Forelimb muscle (tissue), 1 donor: ENCODE measurements around the gene HSD11B2. TPM values are rescaled to one million over a fixed set of nuclear protein-coding genes. Genes with fewer than 3 reads are reported as not detected.

Experiments
- DNase-seq: peaks from one replicate; pipeline ENCODE4 v3.0.0-alpha.2; 2013; ENCODE audit warnings: low read depth
- polyA plus RNA-seq: library from polyadenylated mRNA; unstranded; fragments of 120-200 nt; gene quantifications from one replicate; pipeline ENCODE4 v1.2.1, GENCODE V29; 2013; ENCODE audit not compliant: insufficient read length

The HSD11B2 gene
- polyA plus RNA-seq, 1 donor, result 11.1 TPM

DNA sequence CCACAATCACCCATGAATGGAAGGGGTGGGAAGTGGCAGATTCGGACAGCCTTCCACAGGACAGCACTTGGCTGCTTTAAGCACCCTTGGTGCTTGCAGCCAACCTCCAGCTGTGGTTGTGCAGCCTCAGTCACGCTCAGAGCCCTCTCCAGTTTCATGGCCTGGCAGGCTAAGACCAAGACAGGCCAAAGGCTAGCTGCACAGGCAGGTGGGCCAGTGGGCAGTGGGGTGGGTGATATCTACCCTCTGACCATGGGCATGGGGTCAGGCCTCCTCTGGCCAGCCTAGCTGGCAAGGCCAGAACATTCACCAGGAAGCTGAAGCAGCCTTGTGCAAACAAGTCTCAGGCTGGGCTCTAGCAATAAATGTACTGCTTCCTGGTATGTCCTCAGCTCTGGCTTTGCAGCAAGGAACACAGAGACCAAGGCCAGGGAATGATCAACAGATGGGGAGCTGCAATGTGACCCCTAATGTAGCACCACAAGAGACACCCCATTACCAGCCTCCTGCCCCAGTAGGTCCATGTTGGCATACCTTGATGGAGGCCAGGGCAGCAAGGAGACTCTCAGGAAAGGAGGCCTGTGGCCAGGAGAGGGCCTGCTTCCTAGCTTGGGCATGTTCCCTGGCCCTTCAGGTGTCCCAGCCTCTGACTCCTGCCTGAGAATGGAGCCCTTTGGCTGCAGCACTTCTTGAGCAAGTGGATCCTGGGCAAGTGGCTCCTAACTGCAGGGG lies 20.9 kb downstream of the HSD11B2 start:
- no peak for DNase-seq

- no peak for DNase-seq
Measured at GRCh38 chr16:67454104-67454503, 23.2 kb downstream of the HSD11B2 start.

DNA sequence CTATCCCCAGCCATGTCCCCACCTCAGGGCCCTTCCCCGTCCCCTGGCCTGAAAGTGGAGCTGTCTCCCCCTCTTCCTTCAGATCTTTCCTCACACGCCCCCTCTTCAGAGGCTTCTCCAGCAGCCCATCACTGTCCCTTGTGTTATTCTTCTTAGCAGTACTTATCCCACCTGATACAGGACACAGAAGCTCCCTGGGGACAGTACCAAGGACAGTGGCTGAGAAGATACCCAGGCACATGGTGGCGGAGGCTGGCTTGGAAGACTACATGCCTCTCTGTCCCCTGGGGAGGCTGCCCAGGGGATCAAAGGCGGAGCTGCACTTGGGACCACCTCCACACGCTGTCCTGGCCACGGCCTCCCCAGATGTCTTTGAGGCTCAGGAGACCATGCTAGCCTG lies 23.9 kb downstream of the HSD11B2 start:
- no peak for DNase-seq

DNA sequence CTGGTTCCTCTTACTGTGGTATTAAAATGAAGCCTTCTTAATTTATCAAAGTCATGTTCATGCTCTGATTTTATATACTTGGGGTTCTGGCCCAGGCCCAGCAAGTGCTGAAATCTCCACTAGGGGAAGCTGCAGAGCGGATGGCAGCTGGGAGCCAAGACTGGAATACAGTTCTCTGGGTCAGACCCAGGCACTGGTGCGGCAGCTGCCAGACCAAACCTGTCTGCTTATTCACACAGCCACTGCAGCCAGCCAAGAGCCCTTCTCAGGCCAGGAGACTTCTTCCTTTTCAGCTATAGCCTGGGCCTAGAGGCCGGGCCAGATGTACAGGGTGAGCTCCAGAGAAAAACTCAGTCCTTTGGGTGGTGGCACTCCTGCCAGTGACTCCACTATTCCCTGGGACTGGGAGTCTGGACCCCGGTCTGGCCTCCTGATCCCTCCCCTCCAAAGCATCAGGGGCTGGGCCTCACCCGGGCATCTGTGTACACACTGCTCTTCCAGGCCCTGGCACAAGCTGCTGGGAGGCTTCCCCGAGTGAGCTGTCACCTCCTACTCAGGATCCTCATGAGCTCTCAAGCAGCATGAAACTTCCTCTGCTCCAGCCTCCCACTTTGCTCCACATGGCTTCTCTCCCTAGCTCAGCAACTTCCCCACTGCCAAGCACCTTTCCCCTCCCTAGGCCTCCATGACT lies 25.6 kb downstream of the HSD11B2 start:
- no peak for DNase-seq

- no peak for DNase-seq
Measured at GRCh38 chr16:67457611-67458010, 26.7 kb downstream of the HSD11B2 start.

DNA sequence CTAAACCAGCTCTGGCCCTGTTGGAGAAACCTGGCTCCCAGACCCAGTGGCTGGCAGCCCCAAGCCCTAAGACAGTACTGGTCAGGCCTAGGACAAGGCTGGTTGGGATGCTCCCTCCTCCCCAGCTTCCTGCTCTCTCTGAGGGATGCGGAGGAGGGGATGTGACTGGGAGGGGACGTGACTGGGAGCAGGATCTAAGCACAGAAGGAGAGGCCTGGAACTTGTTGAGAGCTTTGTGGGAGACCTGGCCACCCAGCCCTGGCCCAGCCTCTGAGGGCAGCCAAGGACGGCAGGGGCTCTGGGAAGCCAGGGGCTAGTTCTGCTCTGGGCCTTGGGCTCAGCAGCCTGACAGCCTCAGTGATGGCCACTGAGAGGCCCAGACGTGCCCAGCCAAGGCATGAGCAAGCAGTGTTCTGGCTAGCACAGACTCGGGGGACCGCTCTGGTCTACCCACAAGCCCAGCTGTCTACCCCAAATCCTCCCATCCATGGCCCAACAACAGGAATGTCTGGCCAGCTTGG lies 27.3 kb downstream of the HSD11B2 start:
- no peak for DNase-seq

DNA sequence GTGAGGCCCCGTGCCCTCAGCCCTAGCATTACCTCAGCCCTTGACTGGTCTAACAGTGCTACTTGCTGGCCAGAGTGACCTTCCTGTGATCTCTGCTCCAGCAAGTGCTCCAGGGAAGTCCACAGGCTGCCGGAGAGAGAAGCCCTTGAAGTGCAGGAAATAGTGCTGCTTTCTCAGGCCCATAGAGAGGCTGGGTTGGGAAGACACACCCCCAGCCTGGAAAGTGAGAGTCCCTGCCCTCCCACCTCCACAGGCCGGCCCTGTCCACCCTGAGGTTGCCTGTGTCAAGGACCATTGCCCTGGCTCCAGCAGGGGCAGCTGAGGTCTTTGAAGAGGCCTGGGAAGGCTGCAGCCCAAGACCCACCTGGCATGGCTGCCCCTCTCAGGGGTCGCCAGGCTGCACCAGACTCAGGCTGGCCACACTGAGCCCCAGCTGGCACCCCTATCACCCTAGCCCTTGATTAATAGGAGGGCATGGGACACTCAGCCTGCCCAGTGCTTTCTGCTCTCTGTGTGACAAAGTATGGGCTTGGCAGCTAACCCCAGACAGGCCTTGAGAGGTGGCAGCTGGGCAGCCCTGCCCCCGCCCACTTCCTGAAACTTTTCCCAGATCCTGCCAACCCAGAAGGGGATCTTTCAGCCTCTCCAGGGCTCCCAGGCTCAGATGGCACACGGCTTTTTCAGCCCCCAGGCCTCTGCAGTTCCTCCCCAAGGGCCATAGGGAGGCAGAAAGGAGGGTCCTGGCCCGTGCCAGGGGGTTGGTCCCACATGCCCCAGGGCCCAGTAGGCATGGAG lies 28.3 kb downstream of the HSD11B2 start:
- DNase-seq, result no peak

- no peak for DNase-seq
Measured at GRCh38 chr16:67459861-67460150, 28.9 kb downstream of the HSD11B2 start.

DNA sequence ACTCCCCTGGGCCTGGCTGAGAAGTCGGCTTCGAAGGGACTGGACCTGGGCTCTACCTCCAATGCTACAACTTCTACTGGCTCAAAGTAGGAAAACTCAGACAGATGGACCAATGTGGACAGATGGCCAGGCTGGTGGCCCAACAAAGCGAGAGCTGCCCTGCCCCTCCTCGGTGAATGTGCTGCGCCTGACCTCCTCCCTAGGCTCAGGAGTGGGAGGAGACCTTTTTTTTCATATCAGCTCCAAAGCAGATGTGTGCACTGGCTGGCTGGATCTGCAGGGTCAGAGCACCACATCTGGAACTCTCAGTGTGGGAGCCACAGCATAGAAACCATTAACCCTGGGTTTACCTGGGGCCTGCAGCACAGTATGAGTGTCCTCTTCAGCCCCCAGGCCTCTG lies 29.2 kb downstream of the HSD11B2 start:
- no peak for DNase-seq

DNA sequence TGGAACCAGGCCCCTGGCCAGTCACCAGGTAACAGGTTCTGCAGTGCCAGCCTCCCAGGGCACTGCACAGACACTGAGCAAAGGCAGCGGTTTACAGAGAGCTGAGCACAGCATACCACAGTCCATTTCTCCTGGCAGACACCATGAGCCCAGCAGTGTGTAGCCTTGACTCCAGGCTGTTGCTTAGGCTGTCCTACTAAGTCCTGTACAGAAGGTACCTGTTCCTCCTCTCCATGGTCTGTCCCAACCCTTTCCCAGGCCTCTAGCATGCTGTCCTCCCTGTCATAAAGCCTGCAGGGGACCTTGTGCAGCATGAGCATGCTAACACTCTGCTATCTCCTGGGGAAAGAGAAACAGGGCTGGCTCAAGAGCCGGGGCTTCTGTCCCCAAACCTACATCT lies 30.0 kb downstream of the HSD11B2 start:
- no peak for DNase-seq

GRCh38 chr16:67461600-67462278 lies 30.8 kb downstream of the HSD11B2 start:
- DNase-seq, result no peak

GRCh38 chr16:67462279-67462655 lies 31.3 kb downstream of the HSD11B2 start:
- no peak for DNase-seq

GRCh38 chr16:67463059-67463458 lies 32.1 kb downstream of the HSD11B2 start:
- DNase-seq, result no peak

- no peak for DNase-seq
Measured at GRCh38 chr16:67463691-67464090, 32.8 kb downstream of the HSD11B2 start.

DNA sequence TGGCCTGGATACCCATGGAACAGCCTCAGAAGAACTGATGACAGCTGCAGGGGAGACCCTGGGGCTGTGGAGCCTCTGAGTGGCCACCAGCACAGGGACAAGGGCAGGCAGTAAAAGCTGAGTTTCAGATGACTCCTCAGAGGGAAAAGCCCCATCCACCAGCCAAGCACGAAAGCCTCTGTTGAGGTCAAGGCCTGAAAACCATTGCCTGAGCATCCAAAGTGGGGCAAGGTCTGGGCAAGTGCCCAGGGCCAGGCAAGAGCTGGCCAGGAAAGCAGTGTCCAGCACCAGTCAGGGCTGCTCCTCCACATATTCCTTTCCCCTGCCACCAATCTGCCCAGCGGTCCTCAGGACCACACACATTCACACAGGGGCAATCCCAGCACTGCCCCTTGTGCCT lies 33.6 kb downstream of the HSD11B2 start:
- DNase-seq, result no peak

- DNase-seq, result no peak
Measured at GRCh38 chr16:67466581-67466980, 35.7 kb downstream of the HSD11B2 start.

DNA sequence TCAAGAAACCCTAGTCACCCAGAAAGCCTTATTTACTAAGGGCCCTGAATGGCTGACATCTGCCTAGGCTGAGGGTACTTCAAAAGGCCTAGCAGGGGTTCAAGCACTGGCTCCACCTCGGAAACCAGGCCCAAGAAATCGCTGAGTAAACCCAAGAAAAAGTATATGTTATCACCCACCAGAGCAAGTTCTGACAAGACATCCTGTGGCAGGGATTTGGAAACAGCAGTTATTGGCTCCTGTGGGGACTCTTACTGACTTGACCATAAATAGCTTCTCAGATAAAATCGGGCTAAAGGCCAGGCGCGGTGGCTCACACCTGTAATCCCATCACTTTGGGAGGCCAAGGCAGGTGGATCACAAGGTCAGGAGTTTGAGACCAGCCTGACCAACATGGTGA lies 37.8 kb downstream of the HSD11B2 start:
- no peak for DNase-seq

GRCh38 chr16:67470359-67470758 lies 39.4 kb downstream of the HSD11B2 start:
- DNase-seq, result no peak

GRCh38 chr16:67471758-67472384 lies 41.0 kb downstream of the HSD11B2 start:
- DNase-seq, result no peak

- no peak for DNase-seq
Measured at GRCh38 chr16:67474551-67475455, 43.9 kb downstream of the HSD11B2 start.
